Rectal smooth muscle tissue (tissue), 1 donor: ENCODE measurements around the gene DALRD3.

ENCODE experiments used
- H3K27ac ChIP-seq: one replicate; pipeline ENCODE4 v1.7.0; 2013; ENCODE audit warnings: low read depth, low read length, inconsistent platforms
- H3K27me3 ChIP-seq: one replicate; pipeline ENCODE4 v1.7.0; 2013; ENCODE audit warnings: low read length; ENCODE audit not compliant: control insufficient read depth, insufficient read depth
- H3K36me3 ChIP-seq: one replicate; pipeline ENCODE4 v1.7.0; 2013; ENCODE audit warnings: low read length; ENCODE audit not compliant: control insufficient read depth, insufficient read depth
- H3K4me1 ChIP-seq: one replicate; pipeline ENCODE4 v1.7.0; 2013; ENCODE audit warnings: low read length; ENCODE audit not compliant: control insufficient read depth, insufficient read depth
- H3K4me3 ChIP-seq: one replicate; pipeline ENCODE4 v1.7.0; 2013; ENCODE audit warnings: low read length
- H3K9ac ChIP-seq: one replicate; pipeline ENCODE4 v1.7.0; 2013; ENCODE audit warnings: low read length

Gene DALRD3, protein sequence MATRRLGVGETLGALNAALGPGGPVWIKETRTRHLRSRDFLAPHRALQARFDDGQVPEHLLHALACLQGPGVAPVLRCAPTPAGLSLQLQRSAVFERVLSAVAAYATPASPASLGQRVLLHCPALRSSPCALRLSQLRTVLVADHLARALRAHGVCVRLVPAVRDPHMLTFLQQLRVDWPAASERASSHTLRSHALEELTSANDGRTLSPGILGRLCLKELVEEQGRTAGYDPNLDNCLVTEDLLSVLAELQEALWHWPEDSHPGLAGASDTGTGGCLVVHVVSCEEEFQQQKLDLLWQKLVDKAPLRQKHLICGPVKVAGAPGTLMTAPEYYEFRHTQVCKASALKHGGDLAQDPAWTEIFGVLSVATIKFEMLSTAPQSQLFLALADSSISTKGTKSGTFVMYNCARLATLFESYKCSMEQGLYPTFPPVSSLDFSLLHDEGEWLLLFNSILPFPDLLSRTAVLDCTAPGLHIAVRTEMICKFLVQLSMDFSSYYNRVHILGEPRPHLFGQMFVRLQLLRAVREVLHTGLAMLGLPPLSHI

DNA sequence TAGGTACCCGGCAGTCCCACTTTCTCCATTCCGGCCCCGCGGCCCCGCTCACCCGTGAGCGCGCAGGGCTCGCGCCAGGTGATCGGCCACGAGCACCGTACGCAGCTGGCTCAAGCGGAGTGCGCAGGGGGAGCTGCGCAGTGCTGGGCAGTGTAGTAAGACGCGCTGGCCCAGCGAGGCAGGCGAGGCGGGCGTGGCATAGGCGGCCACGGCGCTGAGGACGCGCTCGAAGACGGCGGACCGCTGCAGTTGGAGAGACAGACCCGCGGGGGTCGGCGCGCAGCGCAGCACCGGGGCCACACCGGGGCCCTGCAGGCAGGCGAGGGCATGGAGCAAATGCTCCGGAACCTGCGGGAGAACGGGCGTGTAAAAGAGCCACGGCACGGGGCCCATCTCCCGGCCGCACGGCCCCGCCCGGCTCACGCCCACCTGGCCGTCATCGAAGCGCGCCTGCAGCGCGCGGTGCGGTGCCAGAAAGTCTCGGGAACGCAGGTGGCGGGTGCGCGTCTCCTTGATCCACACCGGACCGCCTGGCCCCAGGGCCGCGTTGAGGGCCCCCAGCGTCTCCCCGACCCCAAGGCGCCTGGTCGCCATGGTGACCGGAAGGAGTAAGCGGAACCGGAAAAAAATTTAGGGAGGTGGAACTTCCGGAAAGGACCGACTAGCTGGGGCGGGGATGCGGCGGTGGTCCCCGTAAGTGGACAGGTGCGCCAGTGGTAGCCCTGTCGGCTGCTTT, at the start of gene DALRD3:
Gene DALRD3, minus strand, starts transcription at position 610 of the 736 bp plus-strand sequence. Its CDS starts 16 bp downstream, at position 594.
- H3K36me3 ChIP-seq: peaks cover 22% of the 10 kb centered on the region
- H3K27me3 ChIP-seq: no peaks in the 10 kb centered on the region
- H3K9ac ChIP-seq: peak within 1 kb of the TSS; percentile 28
- H3K4me3 ChIP-seq: peak within 1 kb of the TSS; percentile 82
- H3K27ac ChIP-seq: peak within 1 kb of the TSS; percentile 63
- peaks cover 12% of the 10 kb centered on the region for H3K4me1 ChIP-seq

DNA sequence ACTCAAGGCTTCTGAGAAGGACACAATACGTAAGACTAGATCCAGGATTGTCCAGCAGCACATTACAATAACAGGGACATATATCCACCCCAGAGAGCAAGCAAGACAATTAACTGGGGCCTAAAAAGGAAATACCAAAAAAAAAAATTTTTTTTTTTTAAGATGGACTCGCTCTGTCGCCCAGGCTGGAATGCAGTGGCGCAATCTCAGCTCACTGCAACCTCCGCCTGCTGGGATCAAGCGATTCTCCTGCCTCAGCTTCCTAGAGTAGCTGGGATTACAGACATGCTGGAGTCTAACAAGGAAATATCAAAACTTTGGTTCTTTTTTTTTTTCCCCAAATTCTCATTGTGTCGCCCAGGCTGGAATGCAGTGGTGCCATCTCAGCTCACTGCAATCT, 39.6 kb upstream of the DALRD3 start:
- H3K27me3 ChIP-seq: no peaks in the 10 kb centered on the region
- no peak overlapping the region for H3K9ac ChIP-seq
- no peak overlapping the region for H3K4me3 ChIP-seq
- no peaks in the 10 kb centered on the region for H3K4me1 ChIP-seq
- H3K36me3 ChIP-seq: peaks cover 18% of the 10 kb centered on the region
- no peak overlapping the region for H3K27ac ChIP-seq

DNA sequence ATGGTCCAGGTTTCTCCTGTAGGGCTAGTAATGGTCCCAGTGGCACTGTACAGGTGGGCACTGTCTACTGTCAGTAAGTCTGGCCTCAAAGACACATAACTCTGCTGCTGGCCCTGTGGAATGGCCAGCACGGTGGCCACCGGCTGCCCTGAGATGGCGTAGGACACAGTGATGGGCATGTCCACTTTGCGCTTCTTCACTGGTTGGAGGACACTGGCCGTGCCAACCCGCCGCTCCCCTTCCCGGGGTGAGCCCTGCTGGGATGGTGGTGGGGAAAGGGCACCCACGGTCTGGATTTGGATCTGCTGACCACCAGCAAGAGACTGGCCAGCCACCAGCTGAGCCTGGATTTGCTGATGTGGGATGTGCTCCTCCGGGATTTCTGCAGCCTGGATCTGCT, 38.9 kb upstream of the DALRD3 start:
- no peaks in the 10 kb centered on the region for H3K27me3 ChIP-seq
- no peak overlapping the region for H3K4me3 ChIP-seq
- H3K27ac ChIP-seq: no peak overlapping the region
- H3K4me1 ChIP-seq: no peaks in the 10 kb centered on the region
- no peak overlapping the region for H3K9ac ChIP-seq
- peaks cover 19% of the 10 kb centered on the region for H3K36me3 ChIP-seq

DNA sequence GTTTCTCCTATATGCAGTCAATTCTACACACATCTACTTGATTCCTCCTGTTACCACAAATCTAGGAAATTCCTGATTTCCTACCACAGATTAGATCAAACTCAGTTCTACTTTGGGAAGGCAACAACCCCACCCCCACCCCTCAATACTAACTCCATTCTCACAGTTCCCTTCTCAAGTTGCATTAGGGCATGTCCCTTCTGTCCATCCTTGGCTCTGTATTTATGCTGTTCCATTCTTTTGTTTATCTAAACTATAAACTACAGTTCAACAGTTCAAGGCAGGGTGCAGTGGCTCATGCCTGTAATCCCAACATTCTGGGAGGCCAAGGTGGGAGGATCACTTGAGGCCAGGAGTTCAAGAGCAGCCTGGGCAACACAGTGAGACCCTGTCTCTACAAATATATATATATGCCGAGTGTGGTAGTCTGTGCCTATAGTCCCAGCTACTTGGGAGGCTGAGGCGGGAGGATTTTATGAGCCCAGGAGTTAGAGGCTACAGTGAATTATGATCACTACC, 36.0 kb upstream of the DALRD3 start:
- Histone ChIP-seq H3K9ac (no peak overlapping the region), H3K27me3 (no peaks in the 10 kb centered on the region), H3K36me3 (peaks cover 24% of the 10 kb centered on the region), H3K27ac (no peak overlapping the region), H3K4me3 (no peak overlapping the region), H3K4me1 (no peaks in the 10 kb centered on the region)

DNA sequence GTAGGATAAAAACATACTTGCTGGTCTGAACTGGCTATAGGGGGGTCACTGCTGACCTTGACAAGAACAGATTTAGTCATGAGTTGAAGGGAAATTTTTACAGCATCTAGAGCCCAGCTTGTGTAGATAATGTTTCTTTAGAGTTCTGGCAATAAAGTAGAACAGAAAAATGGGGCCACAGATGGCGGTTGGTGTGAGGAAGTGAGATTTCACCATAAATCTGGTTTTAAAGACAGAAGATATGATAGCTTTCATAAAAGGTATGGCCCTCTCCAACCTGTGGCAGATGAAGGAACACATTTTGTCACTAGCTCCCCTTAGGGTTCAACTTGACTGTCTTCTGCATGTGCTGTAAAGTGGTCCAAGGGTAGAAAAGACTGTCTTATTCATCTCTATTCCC, 35.2 kb upstream of the DALRD3 start:
- peaks cover 24% of the 10 kb centered on the region for H3K36me3 ChIP-seq
- no peak overlapping the region for H3K9ac ChIP-seq
- no peaks in the 10 kb centered on the region for H3K27me3 ChIP-seq
- H3K27ac ChIP-seq: no peak overlapping the region
- no peak overlapping the region for H3K4me3 ChIP-seq
- H3K4me1 ChIP-seq: no peaks in the 10 kb centered on the region

DNA sequence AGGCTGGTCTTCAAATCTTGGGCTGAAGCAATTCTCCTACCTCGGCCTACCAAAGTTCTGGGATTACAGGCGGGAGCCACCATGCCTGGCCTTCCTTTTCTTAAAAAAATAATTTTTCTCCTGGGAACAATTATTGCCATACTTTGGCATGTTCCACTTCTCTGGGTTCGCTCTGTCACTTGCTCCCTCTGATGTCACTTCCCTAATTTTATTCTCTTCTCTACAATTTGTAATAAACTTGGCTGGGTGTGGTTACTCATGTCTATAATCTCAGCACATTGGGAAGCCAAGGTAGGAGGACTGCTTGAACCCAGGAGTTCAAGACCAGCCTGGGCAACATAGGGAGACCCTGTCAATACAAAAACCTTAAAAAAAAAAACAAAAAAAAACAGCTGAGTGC, 16.9 kb upstream of the DALRD3 start:
- peaks cover 34% of the 10 kb centered on the region for H3K36me3 ChIP-seq
- H3K4me3 ChIP-seq: no peak overlapping the region
- no peaks in the 10 kb centered on the region for H3K4me1 ChIP-seq
- H3K27ac ChIP-seq: no peak overlapping the region
- H3K9ac ChIP-seq: no peak overlapping the region
- no peaks in the 10 kb centered on the region for H3K27me3 ChIP-seq

DNA sequence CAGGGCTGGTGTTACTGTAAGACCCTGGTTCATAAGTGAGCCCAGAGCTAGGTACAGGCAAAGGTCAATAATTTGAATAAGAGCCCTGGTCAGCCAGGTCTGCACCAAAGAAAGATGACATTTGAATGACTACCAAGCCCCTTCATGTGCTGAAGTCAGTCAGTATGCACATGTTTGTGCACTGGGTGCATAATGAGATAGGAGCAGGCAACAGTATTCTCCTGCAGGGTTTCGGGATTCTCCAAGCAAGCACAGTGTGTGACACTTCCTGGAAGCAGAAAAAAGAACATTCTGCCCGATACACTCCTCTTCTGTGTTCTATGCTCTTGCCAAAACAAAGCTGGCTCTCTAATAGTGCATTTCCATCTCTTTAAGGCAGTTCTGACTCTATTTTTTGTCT, 16.3 kb upstream of the DALRD3 start:
- H3K4me1 ChIP-seq: no peaks in the 10 kb centered on the region
- H3K4me3 ChIP-seq: no peak overlapping the region
- H3K27ac ChIP-seq: no peak overlapping the region
- H3K36me3 ChIP-seq: peaks cover 34% of the 10 kb centered on the region
- no peaks in the 10 kb centered on the region for H3K27me3 ChIP-seq
- no peak overlapping the region for H3K9ac ChIP-seq

DNA sequence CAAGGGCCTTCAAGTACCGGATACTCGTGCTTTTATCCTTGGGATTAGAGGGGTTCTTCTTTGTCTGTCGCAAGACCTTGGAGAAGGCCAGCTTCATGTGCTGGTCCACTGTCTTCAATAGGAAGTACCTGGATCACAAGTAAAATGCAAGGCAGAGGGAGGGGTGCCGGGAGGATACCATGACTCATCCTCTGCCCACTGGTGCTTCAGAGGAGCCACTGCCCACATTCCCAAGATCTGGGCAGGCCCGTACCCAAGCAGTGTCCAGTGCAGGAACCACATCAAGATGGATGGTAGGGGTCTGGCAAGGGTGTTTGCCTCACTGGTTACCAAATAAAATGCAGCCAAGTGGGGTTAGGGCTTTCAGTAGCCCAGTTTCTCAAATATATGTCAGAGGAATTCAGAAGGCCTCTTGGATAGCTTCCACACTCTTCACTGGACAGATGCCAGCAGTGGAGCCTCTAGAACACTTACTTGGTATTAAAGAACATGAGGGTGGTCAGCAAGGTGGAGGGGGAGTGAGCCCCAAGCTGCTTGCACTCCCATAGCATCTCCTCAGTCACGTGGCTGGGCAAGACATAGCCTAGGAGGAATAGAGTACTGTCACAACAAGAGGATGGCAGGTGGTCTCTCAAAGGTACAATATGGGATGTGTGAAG, 14.4 kb upstream of the DALRD3 start:
- Histone ChIP-seq H3K36me3 (peaks cover 34% of the 10 kb centered on the region), H3K4me3 (no peak overlapping the region), H3K27me3 (no peaks in the 10 kb centered on the region), H3K4me1 (peaks cover 7% of the 10 kb centered on the region), H3K9ac (no peak overlapping the region), H3K27ac (no peak overlapping the region)

DNA sequence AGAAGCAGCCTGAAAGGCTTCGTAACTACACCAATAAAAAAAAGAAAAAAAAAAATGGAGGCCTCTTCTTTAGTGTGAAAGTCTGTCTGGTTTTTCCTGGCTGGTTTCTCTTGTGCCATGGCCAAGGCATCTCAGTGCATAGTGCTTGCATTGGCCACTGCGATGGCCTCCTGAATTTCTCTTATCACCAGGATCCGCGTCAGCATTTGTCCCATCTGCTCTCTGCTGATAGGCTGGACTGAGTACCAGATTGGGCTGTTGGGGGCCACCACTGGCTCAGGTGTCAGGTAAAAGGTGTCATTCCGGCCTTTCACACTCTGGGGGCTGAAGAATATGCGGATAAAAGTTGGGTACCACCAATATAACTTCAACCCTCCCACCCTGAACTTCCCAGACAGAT, 11.9 kb upstream of the DALRD3 start:
- Histone ChIP-seq H3K27ac (no peak overlapping the region), H3K36me3 (peaks cover 47% of the 10 kb centered on the region), H3K27me3 (no peaks in the 10 kb centered on the region), H3K9ac (no peak overlapping the region), H3K4me1 (peaks cover 7% of the 10 kb centered on the region), H3K4me3 (no peak overlapping the region)

DNA sequence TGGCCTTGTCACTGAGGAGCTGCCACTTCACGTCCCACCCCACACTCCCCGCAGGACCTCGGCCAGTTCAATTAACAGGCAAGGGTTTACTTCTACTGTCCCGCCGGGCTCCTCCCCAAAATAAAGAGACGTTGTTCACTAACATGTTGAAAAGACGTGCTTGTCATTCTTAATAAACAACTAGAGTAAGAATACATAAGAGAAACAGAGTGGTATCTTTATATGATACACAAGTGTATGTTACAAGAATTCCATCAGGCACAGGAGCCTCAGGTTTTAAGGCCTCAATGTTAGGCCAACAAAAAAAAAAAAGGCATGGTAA, 11.1 kb upstream of the DALRD3 start:
- H3K9ac ChIP-seq: no peak overlapping the region
- peaks cover 7% of the 10 kb centered on the region for H3K4me1 ChIP-seq
- H3K36me3 ChIP-seq: peaks cover 48% of the 10 kb centered on the region
- H3K27me3 ChIP-seq: no peaks in the 10 kb centered on the region
- peak overlapping the region; percentile 95 for H3K4me3 ChIP-seq
- H3K27ac ChIP-seq: peak overlapping the region; percentile 92

DNA sequence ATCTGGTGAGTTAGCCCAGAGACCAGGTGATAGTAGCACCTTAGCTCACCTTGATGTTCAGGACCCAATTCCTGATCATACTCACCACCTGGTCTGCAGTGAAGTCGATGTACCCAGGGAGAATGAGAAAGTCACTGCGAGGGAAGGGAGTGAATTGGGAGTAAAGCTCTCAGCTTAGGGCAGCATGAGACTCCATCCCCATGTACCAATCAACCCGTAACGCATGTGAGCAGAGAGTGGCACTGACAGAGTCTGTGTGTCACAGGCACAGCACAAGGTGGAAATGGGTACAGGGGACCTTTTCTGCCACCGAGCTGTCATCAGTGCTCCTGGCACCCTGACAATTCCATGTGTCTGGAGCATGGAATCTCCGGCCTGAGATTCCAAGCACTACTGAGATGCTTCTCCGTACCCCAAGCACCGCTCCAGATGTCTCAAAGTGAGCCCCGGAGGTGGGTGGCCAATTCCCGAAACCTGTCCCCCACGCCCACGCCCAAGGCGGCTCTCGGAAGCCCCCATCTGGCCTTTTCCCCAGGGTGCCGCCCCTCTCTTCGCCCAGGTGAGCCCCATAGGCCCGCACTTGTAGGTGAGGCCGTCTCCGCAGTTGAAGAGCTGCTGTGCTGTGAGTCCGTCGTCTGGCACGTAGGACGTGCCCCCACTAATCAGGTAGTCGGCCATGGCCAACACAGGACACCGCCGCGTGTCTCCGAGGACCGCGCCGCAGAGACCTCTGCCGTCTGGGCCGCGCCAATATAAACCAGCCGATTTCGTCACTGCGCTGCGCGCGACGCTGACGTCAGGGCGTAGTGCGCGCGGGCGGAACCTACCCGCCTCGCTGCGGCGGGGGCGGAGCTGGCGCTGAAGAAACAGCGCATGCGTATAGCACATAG, 10.5 kb upstream of the DALRD3 start, which contains the start of gene IMPDH2:
Gene IMPDH2, minus strand, starts transcription at position 726 of the 890 bp plus-strand sequence. Its CDS starts 48 bp downstream, at position 678.
- peak within 1 kb of the TSS; percentile 92 for H3K27ac ChIP-seq
- peaks cover 7% of the 10 kb centered on the region for H3K4me1 ChIP-seq
- no peaks in the 10 kb centered on the region for H3K27me3 ChIP-seq
- H3K4me3 ChIP-seq: peak within 1 kb of the TSS; percentile 95
- peaks cover 49% of the 10 kb centered on the region for H3K36me3 ChIP-seq
- H3K9ac ChIP-seq: peak within 1 kb of the TSS; percentile 99
